Left forelimb (tissue), 1 donor: ENCODE results near the gene PCBD2.
"Not testable (repeated sequence)": the region's sequence is repeated elsewhere in the genome, so short reads cannot be mapped to it uniquely, and the experiment has no call there.

Source experiments
- DNase-seq: peaks from one replicate; pipeline ENCODE4 v3.0.0-alpha.2; 2018; ENCODE audit warnings: low spot score

PCBD2 gene

GRCh38 chr5:134904610-134905245 is at the start of gene PCBD2:
Gene PCBD2, plus strand, starts transcription at chr5:134905131. Its CDS starts 9 bp downstream, at chr5:134905140.
- DNase-seq = peak; percentile 92

GRCh38 chr5:134856465-134856864 is 48.5 kb upstream of the PCBD2 start:
- DNase-seq = not testable (repeated sequence)

- no peak for DNase-seq
Measured at GRCh38 chr5:134857401-134857800, 47.5 kb upstream of the PCBD2 start.

GRCh38 chr5:134864707-134865106 is 40.2 kb upstream of the PCBD2 start:
- no peak for DNase-seq

- no peak for DNase-seq
Measured at GRCh38 chr5:134873494-134873893, 31.4 kb upstream of the PCBD2 start.

- peak; percentile 93 for DNase-seq
Measured at GRCh38 chr5:134873987-134874830, 30.7 kb upstream of the PCBD2 start, which contains the start of gene TXNDC15. Gene TXNDC15, plus strand, starts transcription at chr5:134874371. Its CDS starts 57 bp downstream, at chr5:134874428.

GRCh38 chr5:134874831-134875655 is 29.9 kb upstream of the PCBD2 start:
- DNase-seq = peak; percentile 84

- DNase-seq = no peak
Measured at GRCh38 chr5:134877159-134877558, 27.8 kb upstream of the PCBD2 start.

- DNase-seq = no peak
Measured at GRCh38 chr5:134878403-134878802, 26.5 kb upstream of the PCBD2 start.

- no peak for DNase-seq
Measured at GRCh38 chr5:134879456-134879855, 25.5 kb upstream of the PCBD2 start.

GRCh38 chr5:134880937-134881336 is 24.0 kb upstream of the PCBD2 start:
- DNase-seq = not testable (repeated sequence)

- not testable (repeated sequence) for DNase-seq
Measured at GRCh38 chr5:134881711-134882110, 23.2 kb upstream of the PCBD2 start.

- DNase-seq = no peak
Measured at GRCh38 chr5:134887593-134888159, 17.3 kb upstream of the PCBD2 start.

GRCh38 chr5:134889335-134889734 is 15.6 kb upstream of the PCBD2 start:
- no peak for DNase-seq

GRCh38 chr5:134891473-134891872 is 13.5 kb upstream of the PCBD2 start:
- no peak for DNase-seq

- DNase-seq = no peak
Measured at GRCh38 chr5:134892282-134892681, 12.6 kb upstream of the PCBD2 start.

- DNase-seq = no peak
Measured at GRCh38 chr5:134892926-134893325, 12.0 kb upstream of the PCBD2 start.

- DNase-seq = no peak
Measured at GRCh38 chr5:134893748-134894505, 11.0 kb upstream of the PCBD2 start.

- DNase-seq = no peak
Measured at GRCh38 chr5:134902071-134902801, 2.7 kb upstream of the PCBD2 start.

GRCh38 chr5:134905246-134905996 is 490 bp downstream of the PCBD2 start:
- DNase-seq = peak; percentile 90
